BLaER1 treated with 17β-estradiol and CSF1 and Interleukin-3, amounts not matched to agents 10 nM and 100 nM (cell line): ENCODE measurements around the gene KMT5B.

Experiments
- H3K27ac ChIP-seq, 11 experiments: shearing (Covaris generic); formaldehyde crosslinking; 2 replicates each; pipeline ENCODE4 v1.8.1; 2022
- H3K27me3 ChIP-seq, 11 experiments: shearing (Covaris generic); formaldehyde crosslinking; 2 replicates each; pipeline ENCODE4 v1.8.1; 2022
- H3K36me3 ChIP-seq, 11 experiments: shearing (Covaris generic); formaldehyde crosslinking; 2 replicates each; pipeline ENCODE4 v1.8.1; 2022
- H3K4me1 ChIP-seq, 10 experiments: shearing (Covaris generic); formaldehyde crosslinking; 2 replicates each; pipeline ENCODE4 v1.8.1; 2022
- H3K4me2 ChIP-seq, 11 experiments: shearing (Covaris generic); formaldehyde crosslinking; 2 replicates each; pipeline ENCODE4 v1.8.1; 2022
- H3K4me3 ChIP-seq, 10 experiments: shearing (Covaris generic); formaldehyde crosslinking; 2 replicates each; pipeline ENCODE4 v1.8.1; 2022
- H3K9ac ChIP-seq, 11 experiments: shearing (Covaris generic); formaldehyde crosslinking; 2 replicates each; pipeline ENCODE4 v1.8.1; 2022
- H3K9me3 ChIP-seq, 11 experiments: shearing (Covaris generic); formaldehyde crosslinking; replicated peaks in 1 of 11; 2 replicates each; pipeline ENCODE4 v1.8.1; 2022
- H4K20me1 ChIP-seq, 11 experiments: shearing (Covaris generic); formaldehyde crosslinking; 2 replicates each; pipeline ENCODE4 v1.8.1; 2022
- Cebpa-rat ChIP-seq, 11 experiments: shearing (Covaris generic); IDR thresholded peaks; 2 replicates each; pipeline ENCODE4 v1.8.1; 2022

KMT5B gene

DNA sequence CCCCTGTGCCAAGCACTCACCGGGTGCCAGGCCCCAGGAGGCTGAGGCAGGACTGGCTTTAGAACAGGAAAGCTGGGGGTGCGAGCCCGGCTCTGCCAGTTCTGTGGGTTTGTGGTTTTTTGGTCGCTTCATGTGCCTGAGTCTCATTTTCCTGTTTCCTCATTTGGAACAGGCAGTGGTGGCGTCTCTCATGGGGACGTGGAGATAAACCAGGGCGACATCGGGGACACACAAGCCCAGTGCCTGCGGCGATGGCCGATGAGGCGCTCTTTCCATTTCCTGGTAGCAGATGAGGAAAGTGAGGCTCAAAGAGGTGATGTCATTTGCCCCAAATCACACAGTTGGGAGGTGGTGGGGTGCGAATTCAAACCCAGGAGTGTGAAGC, 71.1 kb downstream of the KMT5B start:
- TF ChIP-seq Cebpa-rat (IDR thresholded peaks at IDR 0.05), result no peak
- peak overlapping the region; percentile 88 to 99 (median 95) for H3K4me2 ChIP-seq
- H3K36me3 ChIP-seq, result no peaks in the 10 kb centered on the region
- peaks cover 0 to 25% (median 0%) of the 10 kb centered on the region in 11 experiments; a peak in 5 of 22 replicates for H3K27me3 ChIP-seq
- peak overlapping the region in 9 of 10 experiments; percentile 3 to 49 (median 37); a peak in 12 of 20 replicates for H3K4me3 ChIP-seq
- peaks cover 69 to 79% (median 76%) of the 10 kb centered on the region in 10 experiments for H3K4me1 ChIP-seq
- peaks cover 0 to 30% (median 16%) of the 10 kb centered on the region in 11 experiments; a peak in 17 of 22 replicates for H4K20me1 ChIP-seq
- H3K9ac ChIP-seq, result peak overlapping the region in 10 of 11 experiments; percentile 23 to 70 (median 60); a peak in 18 of 22 replicates
- peak overlapping the region; percentile 48 to 77 (median 69); a peak in 21 of 22 replicates for H3K27ac ChIP-seq
- peaks cover 0 to 6% (median 2%) of the 10 kb centered on the region in 11 experiments; a peak in 11 of 22 replicates for H3K9me3 ChIP-seq

GRCh38 chr11:68141246-68142027, 71.7 kb downstream of the KMT5B start:
- Histone ChIP-seq H3K27me3 (peaks cover 0 to 25% (median 0%) of the 10 kb centered on the region in 11 experiments; a peak in 5 of 22 replicates), H4K20me1 (peaks cover 0 to 24% (median 16%) of the 10 kb centered on the region in 11 experiments; a peak in 17 of 22 replicates), H3K9me3 (peaks cover 0 to 12% (median 8%) of the 10 kb centered on the region in 11 experiments; a peak in 19 of 22 replicates), H3K36me3 (no peaks in the 10 kb centered on the region), H3K4me3 (peak overlapping the region in 8 of 10 experiments; percentile 3 to 49 (median 32); a peak in 11 of 20 replicates), H3K27ac (peak overlapping the region; percentile 39 to 77 (median 63); a peak in 16 of 22 replicates), H3K4me1 (peaks cover 63 to 73% (median 70%) of the 10 kb centered on the region in 10 experiments), H3K9ac (peak overlapping the region in 9 of 11 experiments; percentile 4 to 68 (median 54); a peak in 9 of 22 replicates), H3K4me2 (peak overlapping the region; percentile 88 to 99 (median 95))
- TF ChIP-seq Cebpa-rat (IDR thresholded peaks at IDR 0.05), result no peak

GRCh38 chr11:68140496-68141245, 72.4 kb downstream of the KMT5B start:
- Histone ChIP-seq H4K20me1 (peaks cover 0 to 22% (median 16%) of the 10 kb centered on the region in 11 experiments; a peak in 17 of 22 replicates), H3K9me3 (peaks cover 7 to 20% (median 15%) of the 10 kb centered on the region in 11 experiments; a peak in 21 of 22 replicates), H3K4me1 (peaks cover 56 to 66% (median 64%) of the 10 kb centered on the region in 10 experiments), H3K27me3 (peaks cover 0 to 25% (median 0%) of the 10 kb centered on the region in 11 experiments; a peak in 5 of 22 replicates), H3K27ac (peak overlapping the region in 1 of 11 experiments; percentile 75; a peak in 1 of 22 replicates), H3K36me3 (no peaks in the 10 kb centered on the region), H3K4me2 (peak overlapping the region; percentile 88 to 99 (median 95)), H3K4me3 (peak overlapping the region in 3 of 10 experiments; percentile 9 to 49 (median 46); a peak in 3 of 20 replicates), H3K9ac (peak overlapping the region in 3 of 11 experiments; percentile 26 to 68 (median 27); a peak in 2 of 22 replicates)
- no peak for TF ChIP-seq Cebpa-rat (IDR thresholded peaks at IDR 0.05)

DNA sequence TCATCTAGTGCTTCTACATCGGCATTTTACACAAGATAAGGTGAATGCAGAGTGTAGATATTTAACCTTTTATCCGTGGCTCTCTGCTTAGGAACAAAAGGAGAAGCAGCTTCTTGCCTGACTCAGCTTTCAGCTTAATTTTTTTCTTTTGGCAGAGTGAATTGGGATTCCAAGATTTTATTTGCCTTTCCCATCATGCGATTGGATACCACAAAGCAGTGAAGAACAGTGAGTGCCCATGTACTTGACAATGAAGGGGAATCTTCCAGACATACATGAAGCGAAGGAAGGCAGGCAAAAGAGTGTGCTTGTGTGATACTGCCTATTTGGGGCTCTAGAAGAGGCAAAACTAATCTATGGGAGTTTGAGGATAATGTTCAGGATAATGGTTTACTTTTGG, 74.9 kb downstream of the KMT5B start:
- Histone ChIP-seq H3K4me1 (peaks cover 32 to 41% (median 40%) of the 10 kb centered on the region in 10 experiments), H3K9me3 (peaks cover 32 to 44% (median 40%) of the 10 kb centered on the region in 11 experiments), H3K4me3 (no peak overlapping the region), H4K20me1 (peaks cover 0 to 22% (median 16%) of the 10 kb centered on the region in 11 experiments; a peak in 17 of 22 replicates), H3K9ac (no peak overlapping the region), H3K36me3 (peaks cover 0 to 7% (median 0%) of the 10 kb centered on the region in 11 experiments; a peak in 1 of 22 replicates), H3K4me2 (no peak overlapping the region), H3K27me3 (peaks cover 0 to 25% (median 0%) of the 10 kb centered on the region in 11 experiments; a peak in 5 of 22 replicates), H3K27ac (no peak overlapping the region)
- no peak for TF ChIP-seq Cebpa-rat (IDR thresholded peaks at IDR 0.05)

- no peak for TF ChIP-seq Cebpa-rat (IDR thresholded peaks at IDR 0.05)
- Histone ChIP-seq H4K20me1 (peaks cover 0 to 22% (median 16%) of the 10 kb centered on the region in 11 experiments; a peak in 17 of 22 replicates), H3K9ac (no peak overlapping the region), H3K9me3 (peaks cover 36 to 48% (median 44%) of the 10 kb centered on the region in 11 experiments), H3K4me3 (no peak overlapping the region), H3K27me3 (peaks cover 0 to 25% (median 0%) of the 10 kb centered on the region in 11 experiments; a peak in 5 of 22 replicates), H3K4me1 (peaks cover 28 to 37% (median 36%) of the 10 kb centered on the region in 10 experiments), H3K27ac (no peak overlapping the region), H3K36me3 (peaks cover 0 to 7% (median 0%) of the 10 kb centered on the region in 11 experiments; a peak in 1 of 22 replicates), H3K4me2 (no peak overlapping the region)
Measured at GRCh38 chr11:68137833-68138232, 75.3 kb downstream of the KMT5B start.

GRCh38 chr11:68136866-68137265, 76.2 kb downstream of the KMT5B start:
- Histone ChIP-seq H3K36me3 (peaks cover 0 to 7% (median 0%) of the 10 kb centered on the region in 11 experiments; a peak in 1 of 22 replicates), H3K27ac (no peak overlapping the region), H3K9me3 (peaks cover 45 to 57% (median 52%) of the 10 kb centered on the region in 11 experiments), H3K9ac (no peak overlapping the region), H3K4me1 (peaks cover 19 to 28% (median 26%) of the 10 kb centered on the region in 10 experiments), H3K4me3 (no peak overlapping the region), H3K27me3 (peaks cover 0 to 25% (median 0%) of the 10 kb centered on the region in 11 experiments; a peak in 5 of 22 replicates), H3K4me2 (no peak overlapping the region), H4K20me1 (peaks cover 0 to 16% (median 13%) of the 10 kb centered on the region in 11 experiments; a peak in 17 of 22 replicates)
- no peak for TF ChIP-seq Cebpa-rat (IDR thresholded peaks at IDR 0.05)

DNA sequence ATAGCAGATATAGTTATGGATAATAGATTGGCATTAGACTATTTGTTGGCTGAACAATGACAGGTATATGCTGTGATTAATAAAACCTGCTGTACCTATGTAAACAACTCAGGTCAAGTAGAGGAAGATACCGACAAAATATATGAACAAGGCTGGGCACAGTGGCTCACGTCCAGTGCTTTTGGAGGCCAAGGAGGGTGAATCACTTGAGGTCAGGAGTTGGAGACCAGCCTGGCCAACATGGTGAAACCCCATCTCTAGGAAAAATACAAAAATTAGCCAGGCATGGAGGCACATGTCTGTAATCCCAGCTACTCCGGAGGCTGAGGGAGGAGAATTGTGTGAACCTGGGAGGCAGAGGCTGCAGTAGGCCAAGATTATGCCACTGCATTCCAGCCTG, 77.9 kb downstream of the KMT5B start:
- peaks cover 0 to 7% (median 0%) of the 10 kb centered on the region in 11 experiments; a peak in 1 of 22 replicates for H3K36me3 ChIP-seq
- no peak overlapping the region for H3K4me2 ChIP-seq
- H4K20me1 ChIP-seq, result no peaks in the 10 kb centered on the region
- peaks cover 2 to 10% (median 9%) of the 10 kb centered on the region in 10 experiments for H3K4me1 ChIP-seq
- H3K27ac ChIP-seq, result no peak overlapping the region
- no peak for TF ChIP-seq Cebpa-rat (IDR thresholded peaks at IDR 0.05)
- no peak overlapping the region for H3K9ac ChIP-seq
- peaks cover 0 to 11% (median 0%) of the 10 kb centered on the region in 11 experiments; a peak in 3 of 22 replicates for H3K27me3 ChIP-seq
- H3K4me3 ChIP-seq, result no peak overlapping the region
- H3K9me3 ChIP-seq, result peaks cover 63 to 74% (median 69%) of the 10 kb centered on the region in 11 experiments

DNA sequence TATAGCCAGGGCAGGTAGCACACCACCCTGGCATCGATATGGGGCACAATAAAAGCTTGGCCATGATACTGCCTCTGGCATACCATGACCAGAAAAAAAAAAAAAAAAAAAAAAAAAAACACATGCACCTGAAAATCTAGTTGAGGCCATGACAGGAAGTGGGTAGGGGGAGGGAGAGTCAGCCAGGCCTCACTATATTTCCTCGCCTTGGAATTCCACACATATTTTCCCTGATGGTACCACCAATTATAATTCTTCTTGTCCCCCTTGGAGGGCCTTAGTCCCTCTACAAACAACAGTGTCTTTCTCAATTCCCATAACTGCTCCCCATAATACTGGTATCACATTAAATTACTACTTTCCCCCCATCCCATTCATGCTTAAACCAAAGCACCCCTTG, 79.3 kb downstream of the KMT5B start:
- H3K9me3 ChIP-seq, result peaks cover 77 to 88% (median 83%) of the 10 kb centered on the region in 11 experiments
- H3K9ac ChIP-seq, result no peak overlapping the region
- 0 out of 20 replicates have a peak overlapping the region, but pooled peaks of 1 of the 10 experiments have one; percentile 11 for H3K4me3 ChIP-seq
- no peak overlapping the region for H3K4me2 ChIP-seq
- H3K27me3 ChIP-seq, result peaks cover 0 to 5% (median 0%) of the 10 kb centered on the region in 11 experiments; a peak in 1 of 22 replicates
- no peaks in the 10 kb centered on the region for H3K4me1 ChIP-seq
- H3K36me3 ChIP-seq, result peaks cover 0 to 7% (median 0%) of the 10 kb centered on the region in 11 experiments; a peak in 1 of 22 replicates
- no peak for TF ChIP-seq Cebpa-rat (IDR thresholded peaks at IDR 0.05)
- H3K27ac ChIP-seq, result no peak overlapping the region
- H4K20me1 ChIP-seq, result no peaks in the 10 kb centered on the region
